GM12878 (cell line): ENCODE data around the gene TADA3.

ENCODE experiments used
- BCL11A ChIP-seq: IDR thresholded peaks from 2 replicates; pipeline ENCODE4 v1.6.1; 2011; ENCODE audit warnings: low read depth, low read length
- CREM ChIP-seq: IDR thresholded peaks from 2 replicates; pipeline ENCODE4 v1.6.1; 2014; ENCODE audit warnings: antibody characterized with exemption, low read depth
- EP300 ChIP-seq, 2 experiments: fragments of 150-350 bp in 1 of 2; IDR thresholded peaks; 2 replicates each; pipeline ENCODE4 v1.6.1; 2011 to 2012; ENCODE audit warnings: low read depth in 2 of 2, low read length in 2 of 2, borderline replicate concordance in 1 of 2, improper control_type of control experiment in 1 of 2, inconsistent platforms in 1 of 2; ENCODE audit not compliant: control insufficient read depth in 1 of 2
- ETV6 ChIP-seq, 2 experiments: fragments of 450-650 bp in 1 of 2; IDR thresholded peaks in 1 of 2; conservative IDR thresholded peaks in 1 of 2; 2 replicates each; pipeline ENCODE4 v1.6.1; 2014; ENCODE audit warnings: antibody characterized with exemption in 1 of 2, borderline replicate concordance in 1 of 2, low read depth in 1 of 2, mild to moderate bottlenecking in 1 of 2, moderate library complexity in 1 of 2
- TAF1 ChIP-seq: IDR thresholded peaks from 2 replicates; pipeline ENCODE4 v1.6.1; 2011; ENCODE audit warnings: mild to moderate bottlenecking, low read depth, low read length, borderline replicate concordance
- TF ChIP-seq, protein P1 (sequence below), 3 experiments: IDR thresholded peaks in 2 of 3; conservative IDR thresholded peaks in 1 of 3; 2 replicates each; pipeline ENCODE4 v1.5.1; 2011; ENCODE audit warnings: low read depth in 3 of 3, low read length in 3 of 3, mild to moderate bottlenecking in 3 of 3, control low read depth in 2 of 3, moderate library complexity in 2 of 3, inconsistent platforms in 1 of 3, mixed read lengths in 1 of 3; ENCODE audit not compliant: control insufficient read depth in 2 of 3, insufficient read depth in 1 of 3; ENCODE audit errors: extremely low read depth in 1 of 3

DNA sequence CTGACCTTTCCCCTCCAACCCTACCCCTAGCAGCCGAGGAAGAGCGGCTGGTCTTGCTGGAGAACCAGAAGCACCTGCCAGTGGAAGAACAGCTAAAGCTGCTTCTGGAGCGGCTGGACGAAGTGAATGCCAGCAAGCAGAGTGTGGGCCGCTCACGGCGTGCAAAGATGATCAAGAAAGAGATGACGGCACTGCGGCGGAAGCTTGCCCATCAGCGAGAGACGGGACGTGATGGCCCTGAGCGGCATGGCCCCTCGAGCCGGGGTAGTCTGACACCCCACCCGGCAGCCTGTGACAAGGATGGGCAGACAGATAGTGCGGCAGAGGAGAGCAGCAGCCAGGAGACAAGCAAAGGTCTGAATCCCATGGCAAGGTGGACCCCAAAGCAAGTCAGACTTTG is 48.7 kb downstream of the TADA3 start:
- TF ChIP-seq, protein P1, sequence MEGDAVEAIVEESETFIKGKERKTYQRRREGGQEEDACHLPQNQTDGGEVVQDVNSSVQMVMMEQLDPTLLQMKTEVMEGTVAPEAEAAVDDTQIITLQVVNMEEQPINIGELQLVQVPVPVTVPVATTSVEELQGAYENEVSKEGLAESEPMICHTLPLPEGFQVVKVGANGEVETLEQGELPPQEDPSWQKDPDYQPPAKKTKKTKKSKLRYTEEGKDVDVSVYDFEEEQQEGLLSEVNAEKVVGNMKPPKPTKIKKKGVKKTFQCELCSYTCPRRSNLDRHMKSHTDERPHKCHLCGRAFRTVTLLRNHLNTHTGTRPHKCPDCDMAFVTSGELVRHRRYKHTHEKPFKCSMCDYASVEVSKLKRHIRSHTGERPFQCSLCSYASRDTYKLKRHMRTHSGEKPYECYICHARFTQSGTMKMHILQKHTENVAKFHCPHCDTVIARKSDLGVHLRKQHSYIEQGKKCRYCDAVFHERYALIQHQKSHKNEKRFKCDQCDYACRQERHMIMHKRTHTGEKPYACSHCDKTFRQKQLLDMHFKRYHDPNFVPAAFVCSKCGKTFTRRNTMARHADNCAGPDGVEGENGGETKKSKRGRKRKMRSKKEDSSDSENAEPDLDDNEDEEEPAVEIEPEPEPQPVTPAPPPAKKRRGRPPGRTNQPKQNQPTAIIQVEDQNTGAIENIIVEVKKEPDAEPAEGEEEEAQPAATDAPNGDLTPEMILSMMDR (IDR thresholded peaks at IDR 0.05 in 2 of 3, conservative IDR thresholded peaks at IDR 0.05 in 1 of 3; ENCODE audit: control insufficient read depth in 2 of 3, extremely low read depth in 1 of 3, insufficient read depth in 1 of 3, low read depth in 3 of 3, low read length in 3 of 3), result no peak
- no peak for TF ChIP-seq CREM
- no peak for TF ChIP-seq TAF1
- no peak for TF ChIP-seq EP300 (IDR thresholded peaks at IDR 0.05; ENCODE audit: borderline replicate concordance in 1 of 2, control insufficient read depth in 1 of 2, low read depth in 2 of 2, low read length in 2 of 2)
- no peak for TF ChIP-seq ETV6 (conservative IDR thresholded peaks at IDR 0.05 in 1 of 2, IDR thresholded peaks at IDR 0.05 in 1 of 2; ENCODE audit: borderline replicate concordance in 1 of 2, low read depth in 1 of 2)
- no peak for TF ChIP-seq BCL11A
